PC-9 (cell line): ENCODE measurements around the gene TXNDC5. TPM values are rescaled to one million over a fixed set of nuclear protein-coding genes. Genes with fewer than 3 reads are reported as not detected.

Source experiments
- BruUV-seq: library from RNA; stranded (reverse); fragments of 400-500 nt; replicated peaks from 2 replicates; lab custom pipeline; 2021; lab: Mats Ljungman, UMichigan
- CTCF ChIA-PET: fragments of 300-600 bp; sonication (Branson Sonifier 250); formaldehyde crosslinking; loops from one replicate; lab custom pipeline; 2022; ENCODE audit warnings: antibody characterized with exemption; lab: Charles Lee
- POLR2A ChIA-PET: fragments of 300-600 bp; sonication (Branson Sonifier 250); formaldehyde crosslinking; loops from one replicate; lab custom pipeline; 2022; ENCODE audit warnings: antibody characterized with exemption; ENCODE audit not compliant: unreplicated experiment; lab: Charles Lee
- DNase-seq, 2 experiments: peaks; one replicate each; pipeline versions ENCODE4 v3.0.0 to v3.0.0-alpha.2; 2015 to 2022; ENCODE audit warnings: mixed read lengths in 1 of 2
- H2AFZ ChIP-seq: fragments of 200-600 bp; sonication (generic); 2 replicates; pipeline ENCODE4 v1.8.1; 2017; ENCODE audit warnings: antibody characterized with exemption
- H3F3A ChIP-seq: fragments of 200-600 bp; sonication (generic); 2 replicates; pipeline ENCODE4 v1.8.1; 2017; ENCODE audit warnings: antibody characterized with exemption, mild to moderate bottlenecking, low read depth; ENCODE audit not compliant: insufficient read depth
- H3K27ac ChIP-seq: fragments of 200-600 bp; sonication (generic); 2 replicates; pipeline ENCODE4 v1.6.1; 2016; ENCODE audit warnings: mixed run types
- H3K27me3 ChIP-seq: fragments of 200-600 bp; sonication (generic); 2 replicates; pipeline ENCODE4 v1.6.1; 2016; ENCODE audit warnings: low read depth, mixed run types; ENCODE audit not compliant: insufficient read depth
- H3K36me3 ChIP-seq: fragments of 200-600 bp; sonication (generic); 2 replicates; pipeline ENCODE4 v1.6.1; 2016; ENCODE audit warnings: low read depth, mixed run types
- H3K4me1 ChIP-seq: fragments of 200-600 bp; sonication (generic); replicated peaks from 2 replicates; pipeline ENCODE4 v1.6.1; 2016; ENCODE audit warnings: mixed run types; ENCODE audit not compliant: insufficient read depth
- H3K4me2 ChIP-seq: fragments of 200-600 bp; sonication (generic); 2 replicates; pipeline ENCODE4 v1.6.1; 2017; ENCODE audit warnings: mixed run types
- H3K4me3 ChIP-seq: fragments of 200-600 bp; sonication (generic); 2 replicates; pipeline ENCODE4 v1.6.1; 2016; ENCODE audit warnings: mixed run types
- H3K79me2 ChIP-seq: fragments of 200-600 bp; sonication (generic); 2 replicates; pipeline ENCODE4 v1.6.1; 2017; ENCODE audit warnings: low read depth, mixed run types
- H3K9me2 ChIP-seq: fragments of 200-600 bp; sonication (generic); 2 replicates; pipeline ENCODE4 v1.8.1; 2017; ENCODE audit warnings: mild to moderate bottlenecking; ENCODE audit not compliant: insufficient read depth
- H3K9me3 ChIP-seq: fragments of 200-600 bp; sonication (generic); 2 replicates; pipeline ENCODE4 v1.8.1; 2016; ENCODE audit warnings: low read depth; ENCODE audit not compliant: insufficient read depth
- H4K20me1 ChIP-seq: fragments of 200-600 bp; sonication (generic); 2 replicates; pipeline ENCODE4 v1.8.1; 2017; ENCODE audit not compliant: insufficient read depth
- CTCF ChIP-seq: fragments of 200-600 bp; sonication (generic); conservative IDR thresholded peaks from 2 replicates; pipeline ENCODE4 v1.6.1; 2017; ENCODE audit warnings: mixed run types, antibody characterized with exemption, mild to moderate bottlenecking, moderate library complexity
- EZH2 ChIP-seq: fragments of 200-600 bp; sonication (generic); IDR thresholded peaks from 2 replicates; pipeline ENCODE4 v1.8.0; 2017; ENCODE audit warnings: antibody characterized with exemption, low read depth
- intact Hi-C: fragments of 100-400 bp; cut with micrococcal nuclease; formaldehyde crosslinking; loops from one replicate; pipeline ENCODE4 v1.10.0; 2022; ENCODE audit not compliant: unreplicated experiment
- total RNA-seq: library from RNA; stranded (reverse); gene quantifications from 2 replicates; pipeline ENCODE4 v1.2.3, GENCODE V29; 2021

Gene TXNDC5
- total RNA-seq, 1 experiment from 2014 or later, result 74.8 TPM

- DNase-seq, result no peak
Measured at GRCh38 chr6:7958464-7958863, 47.9 kb upstream of the TXNDC5 start.

GRCh38 chr6:7956257-7956656 lies 45.7 kb upstream of the TXNDC5 start:
- intact Hi-C loops, result no loop called here
- Histone ChIP-seq H3K9me3 (no peaks in the 10 kb centered on the region), H3K9me2 (no peaks in the 10 kb centered on the region), H3K4me1 (no peaks in the 10 kb centered on the region), H2AFZ (no peak overlapping the region), H3K36me3 (no peaks in the 10 kb centered on the region), H3K27ac (no peak overlapping the region), H4K20me1 (no peaks in the 10 kb centered on the region), H3K79me2 (no peaks in the 10 kb centered on the region), H3K4me2 (no peak overlapping the region), H3K27me3 (no peaks in the 10 kb centered on the region), H3K4me3 (no peak overlapping the region), H3F3A (no peaks in the 10 kb centered on the region)
- CTCF ChIA-PET, result no interaction called here
- no TSS peak for BruUV-seq
- TF ChIP-seq EZH2, result no peak
- no peak for TF ChIP-seq CTCF
- no peak for DNase-seq
- POLR2A ChIA-PET, result no interaction called here

More at GRCh38 chr6:7958464-7958863, 47.9 kb upstream of the TXNDC5 start:
- POLR2A ChIA-PET, result no interaction called here
- H3K4me2 ChIP-seq, result no peak overlapping the region
- H3K9me3 ChIP-seq, result no peaks in the 10 kb centered on the region
- no peak overlapping the region for H3K4me3 ChIP-seq
- intact Hi-C loops, result no loop called here
- no peaks in the 10 kb centered on the region for H3K9me2 ChIP-seq
- H3F3A ChIP-seq, result no peaks in the 10 kb centered on the region
- H3K79me2 ChIP-seq, result no peaks in the 10 kb centered on the region
- no TSS peak for BruUV-seq
- no peaks in the 10 kb centered on the region for H4K20me1 ChIP-seq
- TF ChIP-seq CTCF (no peak), EZH2 (no peak)
- CTCF ChIA-PET, result no interaction called here
- no peaks in the 10 kb centered on the region for H3K4me1 ChIP-seq
- H3K27ac ChIP-seq, result no peak overlapping the region
- H3K36me3 ChIP-seq, result no peaks in the 10 kb centered on the region
- H3K27me3 ChIP-seq, result no peaks in the 10 kb centered on the region
- no peak overlapping the region for H2AFZ ChIP-seq

- no peak overlapping the region for H3K27ac ChIP-seq
- ChIA-PET POLR2A (no interaction called here), CTCF (no interaction called here)
- BruUV-seq, result no TSS peak
- H3F3A ChIP-seq, result no peaks in the 10 kb centered on the region
- no peaks in the 10 kb centered on the region for H4K20me1 ChIP-seq
- H3K27me3 ChIP-seq, result no peaks in the 10 kb centered on the region
- TF ChIP-seq EZH2 (no peak), CTCF (no peak)
- no peaks in the 10 kb centered on the region for H3K9me2 ChIP-seq
- no peak overlapping the region for H2AFZ ChIP-seq
- no peak overlapping the region for H3K4me2 ChIP-seq
- no peak overlapping the region for H3K4me3 ChIP-seq
- H3K79me2 ChIP-seq, result no peaks in the 10 kb centered on the region
- H3K9me3 ChIP-seq, result no peaks in the 10 kb centered on the region
- intact Hi-C loops, result no loop called here
- no peaks in the 10 kb centered on the region for H3K4me1 ChIP-seq
- no peak for DNase-seq
- no peaks in the 10 kb centered on the region for H3K36me3 ChIP-seq
Measured at GRCh38 chr6:7954477-7955200, 44.1 kb upstream of the TXNDC5 start.
